Gastroesophageal sphincter (tissue), 3 donors: ENCODE data around the gene AKR7A3.

Experiments used
- CTCF ChIP-seq, 4 experiments: fragments of 200-600 bp in 2 of 4; fragments of 450-650 bp in 2 of 4; sonication (generic) in 1 of 4; IDR thresholded peaks; one replicate each; pipeline ENCODE4 v1.5.1; 2017 to 2019; ENCODE audit warnings: antibody characterized with exemption in 4 of 4, mild to moderate bottlenecking in 2 of 4, moderate library complexity in 2 of 4
- EP300 ChIP-seq: sonication (generic); formaldehyde crosslinking; IDR thresholded peaks from one replicate; pipeline ENCODE4 v1.6.1; 2017; ENCODE audit warnings: antibody characterized with exemption, mild to moderate bottlenecking
- POLR2A ChIP-seq, 2 donors: fragments of 450-650 bp; IDR thresholded peaks; one replicate each; pipeline ENCODE4 v1.6.1; 2017; ENCODE audit warnings: antibody characterized with exemption in 2 of 2, mild to moderate bottlenecking in 2 of 2, moderate library complexity in 1 of 2

- TF ChIP-seq CTCF (IDR thresholded peaks at IDR 0.05): no peak
- no peak for TF ChIP-seq POLR2A (IDR thresholded peaks at IDR 0.05)
- TF ChIP-seq EP300: no peak
Measured at GRCh38 chr1:19332832-19333231, 44.3 kb upstream of the AKR7A3 start.
